ENCODE results near the gene EEF1E1.

Gene EEF1E1

DNA sequence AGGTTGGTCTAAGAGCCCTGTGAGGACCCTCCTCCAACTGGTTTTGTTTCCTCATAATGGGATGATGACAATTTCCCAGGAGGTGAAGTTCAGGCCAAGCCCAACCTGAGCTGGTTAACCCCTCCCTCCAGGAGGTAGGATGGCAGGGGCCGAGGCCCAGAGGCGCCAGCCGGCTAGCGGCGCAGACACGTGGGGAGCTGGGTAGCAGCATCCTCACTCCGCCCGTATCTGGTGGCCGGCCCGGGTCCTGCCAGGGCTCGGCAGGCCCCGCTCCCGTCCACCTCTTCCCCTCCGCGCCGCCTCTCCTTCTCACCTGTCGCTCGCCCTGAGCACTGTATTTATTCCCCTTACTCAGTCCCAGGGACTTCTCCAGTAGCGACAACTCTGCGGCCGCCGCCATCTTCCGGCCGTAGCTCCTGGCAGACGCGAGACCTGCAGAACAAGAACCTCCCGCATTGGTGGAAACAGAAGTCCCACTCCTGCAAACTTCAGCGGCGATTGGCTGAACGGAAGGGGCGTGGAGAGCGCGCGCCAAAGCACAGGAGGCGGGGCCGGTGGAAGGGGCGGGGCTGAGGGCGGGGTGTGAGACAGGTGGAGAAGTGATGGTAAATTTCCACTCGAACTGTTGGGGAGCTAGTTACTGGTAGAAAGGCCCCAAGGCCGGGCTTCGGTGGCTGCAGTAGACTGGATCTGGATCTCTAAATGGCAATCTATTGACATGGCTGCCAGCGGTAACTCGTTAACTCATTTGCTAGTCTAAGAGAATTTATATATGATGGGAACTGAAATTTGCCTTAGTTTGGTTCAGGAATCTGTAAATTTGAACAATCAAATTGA, at the start of gene EEF1E1:
Gene EEF1E1, minus strand, starts transcription at position 427 of the 837 bp plus-strand sequence. Its CDS starts 27 bp downstream, at position 400.
- DNase-seq (ENCODE audit: low spot score): peak; percentile 77

DNA sequence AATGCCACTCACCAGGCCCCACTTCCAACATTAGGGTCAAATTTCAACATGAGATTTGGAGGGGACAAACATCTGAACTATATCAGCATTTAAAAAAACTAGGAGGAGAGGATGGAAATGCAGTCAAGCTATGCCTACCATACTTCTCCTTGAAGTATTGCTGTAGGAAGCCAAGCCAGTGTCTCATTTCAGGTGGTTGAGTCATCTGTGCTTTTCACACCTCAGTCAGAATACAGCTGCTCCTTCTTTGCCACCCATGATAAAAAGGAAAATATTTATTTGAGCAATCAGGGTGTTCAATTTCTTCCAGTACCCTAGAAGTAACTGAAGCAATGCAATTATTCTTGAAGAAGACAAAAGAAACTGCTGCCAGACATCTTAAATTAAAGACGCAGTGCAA, 47.0 kb upstream of the EEF1E1 start:
- DNase-seq (ENCODE audit: low spot score): no peak

DNA sequence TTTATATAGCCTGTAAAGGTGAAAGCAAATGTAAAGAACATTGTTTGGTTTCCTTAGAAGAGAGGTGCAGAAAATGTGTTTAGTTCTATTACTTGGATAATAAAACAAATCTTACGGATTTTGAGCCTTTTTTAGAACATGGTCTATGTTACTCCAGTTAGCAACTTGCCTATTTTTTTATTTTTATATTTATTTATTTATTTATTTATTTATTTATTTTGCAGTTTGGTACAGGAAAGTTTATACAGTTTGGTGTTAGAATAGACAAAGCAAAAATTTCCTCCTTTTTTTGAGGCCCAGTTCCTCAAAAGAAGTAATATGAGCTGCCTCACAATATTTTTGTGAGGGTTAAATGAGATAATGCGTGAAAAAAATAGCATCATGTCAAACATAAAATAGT, 41.6 kb upstream of the EEF1E1 start:
- DNase-seq (ENCODE audit: low spot score): no peak

DNA sequence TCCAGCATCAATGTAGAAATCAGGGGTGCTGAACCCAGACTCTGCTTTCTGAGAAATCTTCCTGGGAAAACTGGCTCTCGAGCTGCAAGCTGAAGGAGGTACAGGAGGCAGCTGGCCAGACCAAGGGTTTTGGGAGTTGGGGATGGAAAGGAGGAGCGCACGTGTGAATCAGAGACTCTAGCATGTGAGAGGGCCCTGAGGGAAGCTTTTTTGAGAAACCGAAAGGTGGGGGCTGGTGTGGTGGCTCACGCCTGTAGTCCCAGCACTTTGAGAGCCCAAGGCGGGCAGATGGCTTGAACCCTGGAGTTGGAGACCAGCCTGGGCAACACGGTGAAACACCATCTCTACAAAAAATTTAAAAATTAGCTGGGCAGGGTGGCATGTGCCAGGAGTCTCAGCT, 37.1 kb upstream of the EEF1E1 start:
- no peak for DNase-seq (ENCODE audit: low spot score)

DNA sequence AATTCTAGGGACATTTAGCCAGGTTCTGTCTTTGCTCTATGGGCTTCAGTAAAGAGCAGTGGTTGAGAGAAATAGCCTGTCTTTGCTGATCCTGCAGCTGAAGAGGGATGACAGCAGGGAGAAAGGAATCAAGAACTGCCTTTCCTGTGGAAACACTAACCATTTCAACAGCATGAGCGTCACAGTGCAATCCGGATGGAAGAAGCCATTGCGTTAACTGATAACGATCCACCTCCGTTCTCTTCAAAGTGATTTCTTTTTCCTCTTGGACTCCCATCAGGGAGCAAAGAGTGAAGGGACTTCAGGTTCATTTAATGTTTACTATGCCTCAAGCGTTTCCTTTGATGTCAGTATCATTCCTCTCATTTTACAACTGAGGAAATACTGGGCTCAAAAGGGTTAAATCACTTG, 35.2 kb upstream of the EEF1E1 start:
- no peak for DNase-seq (ENCODE audit: low spot score)

DNA sequence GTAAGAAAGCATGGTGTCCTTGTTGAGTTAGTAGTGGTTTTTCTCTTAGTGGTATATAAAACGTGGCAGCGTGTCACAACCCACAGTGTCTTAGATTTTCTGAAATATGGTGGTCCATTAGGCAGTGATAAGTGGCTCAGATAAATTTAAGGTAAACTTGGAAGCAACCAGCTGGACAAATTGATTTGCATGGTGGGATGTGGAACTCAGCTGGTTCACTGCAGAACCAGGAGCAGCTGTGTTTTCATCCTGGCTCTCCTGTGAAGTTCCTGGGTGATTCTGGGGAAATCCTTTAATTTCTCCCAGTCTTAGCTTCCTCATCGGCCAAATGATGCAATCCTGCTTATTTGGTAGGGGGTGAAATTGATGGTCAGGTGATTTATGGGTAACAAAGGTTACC, 32.9 kb upstream of the EEF1E1 start:
- DNase-seq (ENCODE audit: low spot score): no peak

DNA sequence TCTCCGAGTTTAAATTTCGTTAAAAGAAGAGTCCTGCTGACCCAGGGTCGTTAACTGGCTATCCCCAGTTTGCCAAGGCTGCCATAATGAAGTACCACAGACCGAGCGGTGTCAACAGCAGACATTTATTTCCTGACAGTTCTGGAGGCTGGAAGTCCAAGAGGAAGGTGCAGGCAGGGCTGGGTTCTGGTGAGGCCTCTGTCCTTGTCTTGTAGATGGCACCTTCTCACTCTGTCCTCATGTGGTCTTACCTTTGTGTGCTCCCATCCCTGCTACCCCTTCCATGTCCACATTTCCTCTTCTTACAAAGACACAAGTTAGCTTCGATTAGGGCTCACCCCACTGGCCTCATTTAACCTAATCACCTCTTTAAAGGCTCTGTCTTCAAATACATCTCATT, 29.8 kb upstream of the EEF1E1 start:
- DNase-seq (ENCODE audit: low spot score): no peak

DNA sequence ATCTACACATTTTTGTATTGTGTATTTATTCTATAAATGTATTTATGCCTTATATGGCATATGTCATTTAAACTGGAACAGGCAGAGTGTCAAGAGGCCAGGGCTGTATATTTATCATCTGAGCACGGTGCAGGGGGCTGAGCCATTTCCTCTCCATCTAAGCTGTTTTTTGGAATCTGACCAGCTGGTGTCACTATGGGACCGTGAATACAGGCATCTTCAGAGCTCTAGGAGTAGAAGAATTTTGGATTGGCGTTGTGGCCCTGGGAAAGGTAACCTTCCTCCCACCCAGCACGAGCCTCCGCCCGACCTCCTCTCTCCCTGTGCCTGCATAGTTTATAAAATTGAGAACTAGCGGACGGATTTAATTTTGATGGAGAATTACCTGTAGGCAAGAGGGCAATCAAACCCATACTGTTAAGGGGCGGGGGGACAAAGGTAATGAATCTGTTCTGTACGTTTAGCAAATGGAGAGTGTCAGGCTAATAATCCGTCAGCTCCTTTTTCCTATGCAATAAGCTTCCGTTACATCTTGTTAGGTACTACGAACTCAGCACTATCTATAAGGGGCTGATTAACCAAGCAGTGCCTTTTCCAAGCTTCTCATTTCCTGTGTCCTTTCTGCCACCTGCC, 29.0 kb upstream of the EEF1E1 start:
- peak; percentile 22 for DNase-seq (ENCODE audit: low spot score)

DNA sequence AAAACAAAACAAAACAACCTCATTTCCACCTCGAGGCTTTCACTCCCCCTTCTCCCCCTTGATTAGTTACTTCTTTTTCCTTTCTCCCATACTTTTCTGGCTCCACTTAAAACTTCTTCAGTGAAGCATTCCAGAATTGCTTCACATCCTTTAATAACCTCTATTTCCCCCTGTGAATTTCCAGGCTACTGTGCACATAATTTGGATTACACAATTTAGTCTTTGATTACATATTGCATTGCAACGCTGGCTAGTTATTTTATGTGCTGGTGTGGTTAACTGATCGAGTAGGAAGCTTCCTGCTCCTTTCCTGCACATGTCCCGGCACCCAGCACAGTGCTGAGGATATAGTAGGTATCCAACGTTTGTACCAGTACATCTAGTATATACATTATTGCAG, 28.1 kb upstream of the EEF1E1 start:
- no peak for DNase-seq (ENCODE audit: low spot score)

DNA sequence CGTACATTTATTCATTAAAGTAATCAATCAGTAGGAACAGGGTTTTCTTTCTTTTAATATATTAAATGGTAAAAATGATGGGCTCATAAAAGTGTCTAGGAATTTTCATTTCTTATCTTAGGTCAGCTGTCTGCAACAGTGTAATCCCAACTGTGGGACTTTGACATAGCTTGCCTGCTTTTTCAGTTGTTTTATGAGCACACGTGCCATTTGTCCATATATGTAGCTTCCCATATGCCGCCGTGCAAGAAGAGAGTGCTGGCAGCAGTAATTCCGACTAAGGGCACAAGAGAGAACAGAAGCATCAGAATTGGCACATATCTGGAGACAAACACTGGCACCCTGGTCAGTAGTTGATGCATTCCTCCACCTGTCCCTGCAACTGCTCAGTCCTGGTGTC, 20.9 kb upstream of the EEF1E1 start:
- DNase-seq (ENCODE audit: low spot score): no peak

DNA sequence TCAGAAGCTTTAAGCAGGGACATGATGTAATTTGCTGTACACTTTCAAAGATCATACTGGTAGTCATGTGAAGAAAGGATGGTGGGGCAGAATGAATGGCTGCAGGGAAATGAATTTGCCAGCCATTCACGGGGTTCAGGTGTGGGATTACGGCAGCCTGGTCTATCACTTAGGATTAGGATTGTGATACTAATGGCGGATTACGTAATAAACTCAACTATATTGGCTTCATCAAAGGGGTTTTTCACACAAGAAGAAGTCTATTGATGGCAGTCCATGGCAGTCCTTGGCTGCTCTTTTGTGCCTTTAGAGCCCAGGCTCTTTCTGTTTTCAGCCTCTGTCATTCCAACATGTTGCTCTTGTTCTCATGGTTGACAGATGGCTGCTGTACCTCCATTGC, 12.6 kb upstream of the EEF1E1 start:
- no peak for DNase-seq (ENCODE audit: low spot score)

DNA sequence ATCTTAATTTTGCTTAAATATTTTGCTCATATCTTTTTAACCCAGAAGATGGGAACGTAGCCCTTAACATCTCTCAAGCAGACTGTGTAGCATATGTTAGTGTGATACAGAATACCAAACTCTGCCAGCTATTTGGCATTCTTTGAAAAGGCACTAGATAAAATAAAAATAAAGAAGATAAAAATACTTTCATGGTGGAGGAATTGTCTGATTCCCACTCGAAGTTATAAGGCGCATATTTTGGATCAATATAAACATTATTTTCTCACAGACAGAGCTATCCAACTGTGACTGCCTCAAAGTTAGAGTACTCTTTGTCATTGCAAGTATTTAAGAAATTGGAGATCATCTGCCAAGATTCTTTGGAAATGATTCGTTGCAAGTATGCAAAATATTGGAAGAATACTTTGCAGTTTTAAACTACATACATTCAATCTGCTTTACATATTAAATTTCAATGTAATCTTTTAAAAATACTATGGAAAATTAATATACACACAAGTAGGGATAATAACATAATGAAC, 10.8 kb upstream of the EEF1E1 start:
- no peak for DNase-seq (ENCODE audit: low spot score)

DNA sequence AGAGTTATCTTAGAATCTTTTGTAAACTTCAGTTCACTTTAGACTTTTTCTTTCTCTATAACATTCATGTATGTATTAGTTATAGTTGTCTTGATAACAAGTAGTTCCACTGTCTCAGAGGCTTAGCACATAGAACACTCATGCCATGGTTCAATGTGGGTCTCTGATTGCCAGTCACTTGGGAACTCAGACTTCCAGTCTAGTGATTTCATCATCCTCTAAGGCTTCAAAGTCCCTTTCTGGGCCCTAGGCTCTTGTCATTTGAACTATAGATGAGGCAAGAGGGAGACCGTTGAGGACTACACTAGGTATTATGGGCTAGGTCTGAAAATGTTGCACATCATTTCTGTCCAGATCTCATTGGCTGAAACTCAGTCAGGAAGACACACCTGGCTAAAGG, 8.4 kb upstream of the EEF1E1 start:
- DNase-seq (ENCODE audit: low spot score): no peak

DNA sequence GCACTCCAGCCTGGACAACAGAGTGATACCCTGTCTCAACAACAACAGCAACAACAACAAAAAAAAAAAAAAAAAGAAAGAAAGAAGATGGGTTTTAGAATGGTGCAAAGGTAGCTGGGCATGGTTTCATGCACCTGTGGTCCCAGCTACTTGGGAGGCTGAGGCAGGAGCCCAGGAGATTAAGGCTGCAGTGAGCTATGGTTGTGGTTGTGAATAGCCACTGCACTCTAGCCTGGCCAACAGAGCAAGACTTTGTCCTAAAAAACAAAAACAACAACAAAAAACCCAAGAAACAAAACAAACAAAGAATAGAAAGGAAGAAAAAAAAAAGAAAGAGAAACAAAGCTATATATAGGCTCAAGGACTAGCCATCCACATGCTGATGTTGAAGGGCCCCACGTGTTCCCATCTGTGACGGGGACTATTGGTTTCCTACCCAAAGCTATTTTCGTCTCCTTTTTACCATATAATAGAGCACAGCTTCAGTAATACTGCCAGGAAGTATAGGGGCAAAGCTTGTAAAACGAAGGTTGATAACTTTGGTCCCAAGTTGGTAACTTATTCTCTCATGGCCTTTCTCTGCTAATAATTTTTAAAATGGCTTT, 7.9 kb upstream of the EEF1E1 start:
- DNase-seq (ENCODE audit: low spot score): no peak

DNA sequence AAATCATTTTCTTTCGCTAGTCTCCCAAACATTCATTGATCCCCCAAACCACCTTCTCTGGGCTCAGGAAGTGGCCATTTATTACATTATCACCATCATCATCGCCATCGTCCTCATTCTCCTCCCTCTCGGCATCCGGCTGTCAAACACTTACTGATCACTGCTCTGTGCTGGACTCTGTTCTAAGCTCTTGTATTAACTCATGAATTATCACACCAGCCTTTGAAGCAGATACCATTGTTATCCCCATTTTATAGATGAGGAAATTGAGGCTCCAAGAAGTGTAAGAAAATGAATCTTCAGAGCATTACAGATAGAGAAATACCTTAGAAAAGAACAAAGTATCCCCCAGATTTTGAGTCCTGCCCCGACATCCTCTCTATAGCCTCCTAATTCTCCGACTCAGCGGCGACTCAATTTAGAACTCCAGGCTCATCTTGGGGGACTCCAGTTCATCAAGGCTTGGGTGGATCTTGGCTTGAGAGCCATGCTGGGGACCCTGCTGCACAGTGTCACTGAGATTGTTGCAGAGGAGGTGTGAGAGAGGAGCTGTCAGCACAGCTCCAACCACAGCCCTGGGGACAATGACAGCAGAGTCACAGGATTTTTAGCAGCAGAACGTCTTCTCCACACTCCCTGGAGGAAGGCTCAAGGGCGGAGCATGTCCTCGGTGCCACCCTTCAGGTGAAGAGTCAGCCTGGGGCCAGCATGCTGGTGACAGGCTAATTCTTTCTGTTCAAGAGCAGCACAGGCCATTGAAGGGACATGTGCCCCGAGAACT, 6.6 kb upstream of the EEF1E1 start:
- no peak for DNase-seq (ENCODE audit: low spot score)

DNA sequence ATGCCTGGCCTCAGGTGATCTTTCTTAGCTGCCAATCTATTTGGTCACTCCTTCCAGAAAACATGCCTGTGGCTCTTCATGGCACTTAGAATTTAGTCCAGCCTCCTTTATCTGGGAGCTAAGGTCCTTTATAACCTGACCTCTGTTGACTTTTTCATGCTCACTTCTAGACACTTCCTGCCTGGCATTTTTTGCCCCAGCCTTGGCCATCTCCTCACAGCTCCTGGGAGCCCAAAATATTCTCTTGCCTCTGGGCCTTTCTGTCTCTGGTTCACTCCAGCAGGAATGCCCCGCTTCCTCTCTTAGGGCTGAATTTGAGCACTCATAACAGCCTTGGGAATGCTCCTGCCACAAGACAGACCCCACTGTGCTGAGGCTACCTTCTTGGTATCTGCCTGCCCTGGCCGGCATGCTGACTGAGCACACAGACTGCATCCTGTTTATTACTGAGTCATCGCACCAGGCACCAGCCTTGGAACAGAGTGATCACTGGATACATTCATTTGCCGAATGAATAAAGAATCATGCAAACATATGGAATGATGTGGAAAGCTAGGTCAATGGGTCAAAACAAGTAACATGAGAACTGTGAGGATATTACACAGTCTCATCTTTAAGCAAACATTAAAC, 5.8 kb upstream of the EEF1E1 start:
- no peak for DNase-seq (ENCODE audit: low spot score)

DNA sequence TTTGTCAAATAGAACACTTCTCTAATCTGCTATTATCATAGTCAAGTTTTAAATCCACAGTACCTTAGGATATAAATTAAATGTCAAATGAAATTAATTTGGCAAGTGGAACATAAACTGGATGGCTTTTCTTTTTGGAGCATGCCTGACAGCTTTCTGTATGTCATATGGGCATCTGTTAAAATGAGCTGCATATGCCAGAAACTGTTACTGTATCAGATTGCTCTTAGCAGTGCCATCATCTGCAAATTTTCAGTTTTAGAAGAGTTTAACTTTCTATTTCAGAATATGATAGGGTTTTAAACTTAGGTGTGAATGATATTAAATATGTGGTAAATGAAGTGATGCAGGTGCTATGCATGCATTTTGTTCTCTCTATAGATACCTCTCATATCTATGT, 3.4 kb upstream of the EEF1E1 start:
- DNase-seq (ENCODE audit: low spot score): no peak

DNA sequence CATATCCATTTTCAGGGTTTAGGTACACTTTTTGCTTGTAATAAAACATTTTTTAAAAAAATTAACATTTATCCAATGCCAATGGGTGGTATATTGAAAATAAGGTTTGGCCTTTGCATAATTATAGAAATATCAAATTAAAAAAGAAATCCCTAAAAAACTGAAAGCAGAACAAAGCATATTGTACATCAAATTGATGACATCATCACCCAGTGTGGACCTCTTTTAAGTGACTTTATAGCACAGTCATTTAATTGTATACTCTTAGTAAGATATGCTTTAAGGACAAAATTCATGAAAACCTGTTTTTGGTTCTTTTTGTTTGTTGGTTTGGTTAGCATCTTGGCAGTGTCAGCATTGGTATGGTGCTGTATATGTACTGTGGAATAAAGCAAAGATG, 1.4 kb upstream of the EEF1E1 start:
- no peak for DNase-seq (ENCODE audit: low spot score)

DNA sequence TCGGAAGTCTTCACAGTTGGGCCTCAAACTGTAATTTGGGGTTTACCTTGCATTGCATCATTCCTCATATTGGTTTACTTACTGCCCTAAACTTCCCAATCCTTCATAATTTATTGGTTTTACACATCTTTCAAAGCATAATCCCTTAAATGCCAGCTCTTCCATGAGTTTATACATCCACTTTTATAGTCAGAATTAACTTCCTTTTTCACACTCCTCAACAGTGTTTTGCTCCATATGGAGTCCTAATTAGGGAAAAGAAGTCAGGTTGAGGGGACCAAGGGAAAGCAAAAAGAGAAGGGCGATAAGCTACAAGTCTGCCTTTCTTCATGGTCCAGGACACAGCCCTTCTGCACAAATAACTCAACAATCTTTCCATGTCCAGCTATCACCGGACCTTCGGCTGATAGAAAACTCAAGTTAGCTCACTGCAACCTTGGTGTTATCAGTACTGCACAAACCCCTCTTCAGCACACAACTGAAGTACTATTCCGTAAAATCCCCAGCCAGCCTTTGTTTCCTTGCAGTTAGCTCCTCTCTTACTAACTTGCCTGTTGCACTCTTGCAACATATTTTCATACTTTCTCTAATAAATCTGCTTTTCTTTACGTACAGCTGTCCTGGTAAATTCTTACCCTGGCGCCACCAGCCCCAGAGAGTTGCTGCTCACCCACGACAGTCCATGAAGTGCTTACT, 2.0 kb downstream of the EEF1E1 start:
- DNase-seq (ENCODE audit: low spot score): no peak

DNA sequence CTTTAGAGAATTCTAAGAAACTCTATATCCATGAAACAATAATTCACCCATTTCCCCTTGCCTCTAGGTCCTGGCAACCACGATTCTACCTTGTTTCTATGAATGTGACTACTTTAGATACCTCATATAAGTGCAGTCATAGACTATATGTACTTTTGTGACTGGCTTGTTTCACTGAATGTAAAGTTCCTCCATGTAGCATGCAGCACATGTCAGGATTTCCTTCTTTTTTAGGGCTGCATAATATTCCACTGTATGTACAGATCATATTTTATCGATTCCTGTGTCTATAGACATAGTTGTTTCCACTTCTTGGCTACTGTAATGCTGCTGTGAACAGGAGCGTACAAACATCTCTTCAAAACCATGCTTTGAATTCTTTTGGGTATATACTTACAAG, 11.7 kb downstream of the EEF1E1 start:
- no peak for DNase-seq (ENCODE audit: low spot score)

DNA sequence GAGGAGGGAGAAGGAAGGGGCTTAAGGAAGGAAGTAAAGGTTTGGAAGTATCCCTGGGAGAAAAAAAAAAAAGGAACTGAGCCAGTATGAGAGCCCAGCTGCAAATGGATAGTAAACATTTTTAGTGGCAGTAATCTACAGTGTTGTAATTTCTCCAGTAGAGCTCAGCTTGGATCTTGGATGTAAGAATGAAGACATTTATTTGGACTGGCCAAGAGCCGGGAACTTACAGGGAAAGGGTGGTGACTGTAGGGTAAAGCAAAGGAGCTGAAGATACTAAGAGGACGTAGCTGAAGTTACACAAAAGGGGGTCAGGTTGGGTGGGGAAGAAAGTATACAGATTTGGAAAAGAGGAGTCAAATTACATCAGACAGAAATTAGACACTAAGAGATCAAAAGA, 13.5 kb downstream of the EEF1E1 start:
- no peak for DNase-seq (ENCODE audit: low spot score)
